ENCODE results near the gene AFG3L2. TPM values are rescaled to one million over a fixed set of nuclear protein-coding genes. Genes with fewer than 3 reads are reported as not detected.

The AFG3L2 gene
- total and polyA plus RNA-seq, 4 experiments from 2014 or later: 27.8 to 34.6 (median 32.2) TPM

GRCh38 chr18:12397254-12397653, 20.2 kb upstream of the AFG3L2 start:
- peaks cover 17 to 32% of the 10 kb centered on the region in 2 donors for H3K27me3 Mint-ChIP-seq
- no peak for DNase-seq
- no peak overlapping the region for H3K4me3 ChIP-seq (ENCODE audit: low read length in 2 of 2)
- CTCF ChIA-PET (ENCODE audit: partially characterized antibody): no interaction called here
- H3K36me3 Mint-ChIP-seq: no peaks in the 10 kb centered on the region
- POLR2A ChIA-PET (ENCODE audit: partially characterized antibody): no interaction called here
- H3K27me3 ChIP-seq (ENCODE audit: insufficient read depth, low read length): peaks cover 5% of the 10 kb centered on the region
- H3K27ac Mint-ChIP-seq: peak overlapping the region in 1 of 7 donors; percentile 51
- H3K36me3 ChIP-seq (ENCODE audit: insufficient read depth, low read length): no peaks in the 10 kb centered on the region
- no peaks in the 10 kb centered on the region for H3K4me1 Mint-ChIP-seq
- H3K4me1 ChIP-seq (ENCODE audit: insufficient read depth, low read length): no peaks in the 10 kb centered on the region
- H3K9me3 Mint-ChIP-seq: no peaks in the 10 kb centered on the region
- intact Hi-C loops (cut with micrococcal nuclease): no loop called here
- no peaks in the 10 kb centered on the region for H3K9me3 ChIP-seq (ENCODE audit: control insufficient read depth in 1 of 2, low read length in 2 of 2)
- no peak overlapping the region for H3K27ac ChIP-seq (ENCODE audit: low read depth, low read length)
- no peak overlapping the region for H3K4me3 Mint-ChIP-seq

- H3K9me3 Mint-ChIP-seq: no peaks in the 10 kb centered on the region
- H3K4me3 Mint-ChIP-seq: no peak overlapping the region
- intact Hi-C loops (cut with micrococcal nuclease): loop anchor here (5.0 kb wide), 2 partner anchors 308 to 333 kb away; partner anchors contain the start of genes CEP76 and PSMG2
- H3K36me3 ChIP-seq (ENCODE audit: insufficient read depth, low read length): no peaks in the 10 kb centered on the region
- H3K4me1 Mint-ChIP-seq: no peaks in the 10 kb centered on the region
- peaks cover 13 to 26% of the 10 kb centered on the region in 2 donors for H3K27me3 Mint-ChIP-seq
- H3K27ac ChIP-seq (ENCODE audit: low read depth, low read length): no peak overlapping the region
- H3K36me3 Mint-ChIP-seq: no peaks in the 10 kb centered on the region
- no peaks in the 10 kb centered on the region for H3K4me1 ChIP-seq (ENCODE audit: insufficient read depth, low read length)
- H3K27me3 ChIP-seq (ENCODE audit: insufficient read depth, low read length): no peaks in the 10 kb centered on the region
- H3K4me3 ChIP-seq (ENCODE audit: low read length in 2 of 2): no peak overlapping the region
- H3K9me3 ChIP-seq (ENCODE audit: control insufficient read depth in 1 of 2, low read length in 2 of 2): no peaks in the 10 kb centered on the region
- no peak for DNase-seq
- ChIA-PET POLR2A (ENCODE audit: partially characterized antibody) (no interaction called here), CTCF (ENCODE audit: partially characterized antibody) (interaction anchor here (0.6 to 6.0 kb wide), 7 partner anchors 9 to 541 kb away, joined by 3 to 57 read pairs (median 4); no protein-coding TSS in a partner anchor)
- H3K27ac Mint-ChIP-seq: no peak overlapping the region
Measured at GRCh38 chr18:12394428-12394827, 17.4 kb upstream of the AFG3L2 start.

GRCh38 chr18:12393998-12394397, 17.0 kb upstream of the AFG3L2 start:
- Mint-ChIP-seq H3K27me3 (peaks cover 13 to 26% of the 10 kb centered on the region in 2 donors), H3K9me3 (no peaks in the 10 kb centered on the region), H3K36me3 (no peaks in the 10 kb centered on the region), H3K4me3 (no peak overlapping the region), H3K27ac (no peak overlapping the region), H3K4me1 (no peaks in the 10 kb centered on the region)
- DNase-seq: no peak
- ChIA-PET POLR2A (ENCODE audit: partially characterized antibody) (no interaction called here), CTCF (ENCODE audit: partially characterized antibody) (interaction anchor here (1.3 to 6.0 kb wide), 5 partner anchors 11 to 541 kb away, joined by 4 to 57 read pairs (median 26); partner anchors contain the start of gene PRELID3A)
- Histone ChIP-seq H3K4me1 (ENCODE audit: insufficient read depth, low read length) (no peaks in the 10 kb centered on the region), H3K4me3 (ENCODE audit: low read length in 2 of 2) (no peak overlapping the region), H3K9me3 (ENCODE audit: control insufficient read depth in 1 of 2, low read length in 2 of 2) (no peaks in the 10 kb centered on the region), H3K27me3 (ENCODE audit: insufficient read depth, low read length) (no peaks in the 10 kb centered on the region), H3K36me3 (ENCODE audit: insufficient read depth, low read length) (no peaks in the 10 kb centered on the region), H3K27ac (ENCODE audit: low read depth, low read length) (no peak overlapping the region)
- intact Hi-C loops (cut with micrococcal nuclease): loop anchor here (5.0 kb wide), 2 partner anchors 308 to 333 kb away; partner anchors contain the start of genes CEP76 and PSMG2

DNA sequence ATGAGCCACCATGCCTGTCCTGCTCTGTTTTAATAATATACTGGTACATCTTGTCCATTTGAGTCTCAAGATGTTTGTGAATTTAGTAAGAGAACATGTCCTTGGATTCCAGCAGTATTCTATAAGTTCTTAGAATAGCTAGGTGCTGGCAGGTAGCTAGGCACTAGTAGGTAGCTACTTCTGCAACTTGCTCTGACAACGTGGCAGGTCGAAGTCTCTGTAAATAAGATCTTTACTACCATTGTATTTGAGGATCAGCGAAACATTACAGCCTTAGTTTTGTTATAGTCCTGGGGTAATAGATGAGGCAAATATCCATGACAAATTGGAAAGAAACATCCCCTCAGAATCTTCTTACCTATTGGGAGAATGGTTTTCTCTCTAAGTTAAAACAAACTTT, 16.5 kb upstream of the AFG3L2 start:
- H3K9me3 Mint-ChIP-seq: no peaks in the 10 kb centered on the region
- H3K36me3 Mint-ChIP-seq: no peaks in the 10 kb centered on the region
- H3K4me3 ChIP-seq (ENCODE audit: low read length in 2 of 2): no peak overlapping the region
- no peak overlapping the region for H3K27ac Mint-ChIP-seq
- no peak overlapping the region for H3K27ac ChIP-seq (ENCODE audit: low read depth, low read length)
- H3K27me3 Mint-ChIP-seq: peaks cover 13 to 26% of the 10 kb centered on the region in 2 donors
- no peak for DNase-seq
- no peaks in the 10 kb centered on the region for H3K4me1 ChIP-seq (ENCODE audit: insufficient read depth, low read length)
- intact Hi-C loops (cut with micrococcal nuclease): loop anchor here (5.0 kb wide), 2 partner anchors 309 to 334 kb away; partner anchors contain the start of genes CEP76 and PSMG2
- H3K4me1 Mint-ChIP-seq: no peaks in the 10 kb centered on the region
- CTCF ChIA-PET (ENCODE audit: partially characterized antibody): interaction anchor here (0.6 to 6.0 kb wide), 11 partner anchors 11 to 542 kb away, joined by 3 to 57 read pairs (median 5); partner anchors contain the start of genes AFG3L2, CEP76 and PRELID3A
- H3K4me3 Mint-ChIP-seq: no peak overlapping the region
- H3K36me3 ChIP-seq (ENCODE audit: insufficient read depth, low read length): no peaks in the 10 kb centered on the region
- no peaks in the 10 kb centered on the region for H3K27me3 ChIP-seq (ENCODE audit: insufficient read depth, low read length)
- POLR2A ChIA-PET (ENCODE audit: partially characterized antibody): no interaction called here
- H3K9me3 ChIP-seq (ENCODE audit: control insufficient read depth in 1 of 2, low read length in 2 of 2): no peaks in the 10 kb centered on the region

GRCh38 chr18:12391487-12392165, 14.6 kb upstream of the AFG3L2 start:
- Histone ChIP-seq H3K4me3 (ENCODE audit: low read length in 2 of 2) (no peak overlapping the region), H3K27me3 (ENCODE audit: insufficient read depth, low read length) (no peaks in the 10 kb centered on the region), H3K9me3 (ENCODE audit: control insufficient read depth in 1 of 2, low read length in 2 of 2) (no peaks in the 10 kb centered on the region), H3K27ac (ENCODE audit: low read depth, low read length) (no peak overlapping the region), H3K36me3 (ENCODE audit: insufficient read depth, low read length) (no peaks in the 10 kb centered on the region), H3K4me1 (ENCODE audit: insufficient read depth, low read length) (no peaks in the 10 kb centered on the region)
- ChIA-PET POLR2A (ENCODE audit: partially characterized antibody) (no interaction called here), CTCF (ENCODE audit: partially characterized antibody) (interaction anchor here (0.7 to 6.0 kb wide), 21 partner anchors 9 to 768 kb away, joined by 3 to 57 read pairs (median 5); partner anchors contain the start of genes AFG3L2, CEP76 and PTPN2)
- H3K4me3 Mint-ChIP-seq: no peak overlapping the region
- DNase-seq: peak in 4 of 5 donors; percentile 45 to 52 (median 50)
- peaks cover 5 to 12% of the 10 kb centered on the region in 2 donors for H3K27me3 Mint-ChIP-seq
- no peaks in the 10 kb centered on the region for H3K9me3 Mint-ChIP-seq
- no peaks in the 10 kb centered on the region for H3K4me1 Mint-ChIP-seq
- no peaks in the 10 kb centered on the region for H3K36me3 Mint-ChIP-seq
- no peak overlapping the region for H3K27ac Mint-ChIP-seq
- intact Hi-C loops (cut with micrococcal nuclease): loop anchor here (1.0 to 5.0 kb wide), 5 partner anchors 269 to 543 kb away; partner anchors contain the start of genes CEP76 and PSMG2

GRCh38 chr18:12388442-12388841, 11.4 kb upstream of the AFG3L2 start:
- ChIA-PET POLR2A (ENCODE audit: partially characterized antibody) (no interaction called here), CTCF (ENCODE audit: partially characterized antibody) (interaction anchor here (1.0 kb wide), 1 partner anchor 545 kb away, joined by 3 read pairs; no protein-coding TSS in a partner anchor)
- H3K27me3 Mint-ChIP-seq: peaks cover 0 to 2% of the 10 kb centered on the region in 2 donors
- Histone ChIP-seq H3K4me1 (ENCODE audit: insufficient read depth, low read length) (no peaks in the 10 kb centered on the region), H3K4me3 (ENCODE audit: low read length in 2 of 2) (no peak overlapping the region), H3K9me3 (ENCODE audit: control insufficient read depth in 1 of 2, low read length in 2 of 2) (no peaks in the 10 kb centered on the region), H3K36me3 (ENCODE audit: insufficient read depth, low read length) (no peaks in the 10 kb centered on the region), H3K27ac (ENCODE audit: low read depth, low read length) (no peak overlapping the region), H3K27me3 (ENCODE audit: insufficient read depth, low read length) (no peaks in the 10 kb centered on the region)
- H3K4me3 Mint-ChIP-seq: no peak overlapping the region
- no peaks in the 10 kb centered on the region for H3K4me1 Mint-ChIP-seq
- H3K36me3 Mint-ChIP-seq: no peaks in the 10 kb centered on the region
- intact Hi-C loops (cut with micrococcal nuclease): no loop called here
- H3K27ac Mint-ChIP-seq: no peak overlapping the region
- no peak for DNase-seq
- no peaks in the 10 kb centered on the region for H3K9me3 Mint-ChIP-seq

DNA sequence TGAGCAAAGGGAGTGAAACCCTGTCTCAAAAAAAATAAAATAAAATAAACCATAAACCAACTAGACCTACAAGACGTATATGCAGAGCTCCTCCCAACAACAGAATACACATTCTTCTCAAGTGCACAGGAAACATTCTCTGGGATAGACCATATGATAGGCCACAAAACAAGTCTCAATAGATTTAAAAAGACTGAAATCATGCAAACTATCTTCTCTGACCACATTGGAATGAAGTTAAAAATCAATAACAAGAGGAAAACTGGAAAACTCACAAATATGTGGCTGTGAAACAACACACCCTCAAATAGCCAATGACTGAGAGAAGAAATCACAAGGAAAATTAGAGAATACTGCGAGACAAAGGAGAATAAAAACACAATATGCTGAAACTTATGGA, 7.2 kb upstream of the AFG3L2 start:
- Histone ChIP-seq H3K4me3 (ENCODE audit: low read length in 2 of 2) (no peak overlapping the region), H3K27ac (ENCODE audit: low read depth, low read length) (no peak overlapping the region), H3K4me1 (ENCODE audit: insufficient read depth, low read length) (no peaks in the 10 kb centered on the region), H3K9me3 (ENCODE audit: control insufficient read depth in 1 of 2, low read length in 2 of 2) (no peaks in the 10 kb centered on the region), H3K27me3 (ENCODE audit: insufficient read depth, low read length) (no peaks in the 10 kb centered on the region), H3K36me3 (ENCODE audit: insufficient read depth, low read length) (no peaks in the 10 kb centered on the region)
- Mint-ChIP-seq H3K4me1 (no peaks in the 10 kb centered on the region), H3K36me3 (no peaks in the 10 kb centered on the region), H3K27ac (peak overlapping the region in 2 of 7 donors; percentile 34 to 77), H3K9me3 (peaks cover 0 to 2% (median 0%) of the 10 kb centered on the region in 8 donors), H3K27me3 (no peaks in the 10 kb centered on the region), H3K4me3 (no peak overlapping the region)
- ChIA-PET POLR2A (ENCODE audit: partially characterized antibody) (no interaction called here), CTCF (ENCODE audit: partially characterized antibody) (interaction anchor here (0.6 to 0.8 kb wide), 2 partner anchors 275 to 535 kb away, joined by 3 read pairs; no protein-coding TSS in a partner anchor)
- intact Hi-C loops (cut with micrococcal nuclease): no loop called here
- no peak for DNase-seq
